ENCODE results near the gene NFKBIB.
"Not testable (repeated sequence)": the region's sequence is repeated elsewhere in the genome, so short reads cannot be mapped to it uniquely, and the experiment has no call there.

Gene NFKBIB

DNA sequence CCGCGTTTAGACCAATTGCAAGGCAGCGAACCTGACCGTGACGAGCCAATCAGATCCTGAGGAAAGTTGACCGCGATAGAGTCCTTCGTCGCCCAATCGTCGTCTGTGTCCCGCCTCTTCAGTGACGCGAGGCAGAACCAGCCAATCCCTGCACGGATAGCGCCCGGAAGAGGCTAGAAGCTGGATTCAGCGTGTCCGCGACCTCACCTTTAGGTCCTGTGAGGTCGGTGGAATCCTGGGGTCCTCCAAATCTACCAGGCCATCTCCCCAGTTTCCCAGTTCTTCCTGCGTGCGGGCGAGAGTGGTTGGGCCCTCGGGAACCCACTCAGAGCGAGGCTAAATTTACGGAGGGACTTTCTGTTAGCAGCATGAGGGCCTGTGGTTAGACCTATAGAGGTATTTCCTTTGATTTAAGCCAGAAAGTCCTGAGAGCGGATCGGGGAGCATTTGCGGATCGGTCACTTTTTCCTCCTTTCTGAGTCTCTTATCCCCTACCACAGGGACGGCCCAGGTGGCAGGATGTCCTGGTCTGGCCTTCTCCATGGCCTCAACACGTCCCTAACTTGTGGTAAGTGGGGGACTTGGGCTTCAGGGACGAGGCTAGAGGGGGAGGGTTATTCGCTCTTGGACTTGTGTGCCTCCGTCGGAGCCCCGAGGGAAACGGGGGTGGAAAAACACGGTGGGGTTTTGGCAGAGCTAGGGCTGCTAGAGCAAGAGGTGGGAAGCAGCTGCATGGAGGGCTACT is 31.2 kb downstream of the NFKBIB start, which contains the start of gene MRPS12:
Gene MRPS12 (plus strand): TSS at position 169 of the 745 bp plus-strand sequence. CDS start 351 bp downstream, at position 520.
- peak; percentile 97 to 98 for DNase-seq

- no peak for DNase-seq
Measured at GRCh38 chr19:38931521-38931793, 31.7 kb downstream of the NFKBIB start.

GRCh38 chr19:38932425-38933179 is 32.8 kb downstream of the NFKBIB start:
- DNase-seq, result peak; percentile 72 to 80

GRCh38 chr19:38933544-38933943 is 33.8 kb downstream of the NFKBIB start:
- DNase-seq, result no peak

DNA sequence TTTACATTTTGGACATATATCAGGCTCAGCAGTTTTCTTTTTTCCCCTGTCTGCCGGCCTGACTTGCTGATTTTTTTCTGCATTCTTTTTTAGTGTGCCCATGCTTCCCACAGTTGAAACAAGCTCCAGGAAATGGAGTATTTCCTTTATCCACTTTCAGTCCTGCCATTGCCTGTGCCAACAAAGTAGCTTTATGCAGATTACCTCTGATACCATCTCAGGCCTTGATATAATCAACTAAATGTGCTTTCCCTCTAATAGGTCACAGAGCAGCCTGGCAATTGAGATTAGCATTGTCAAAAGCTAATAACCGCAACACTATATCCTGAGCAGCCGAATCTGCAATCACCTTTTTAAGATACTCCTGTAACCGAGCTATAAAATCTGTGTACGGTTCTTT is 40.2 kb downstream of the NFKBIB start:
- no peak for DNase-seq

GRCh38 chr19:38941466-38941865 is 41.7 kb downstream of the NFKBIB start:
- DNase-seq, result not testable (repeated sequence)

DNA sequence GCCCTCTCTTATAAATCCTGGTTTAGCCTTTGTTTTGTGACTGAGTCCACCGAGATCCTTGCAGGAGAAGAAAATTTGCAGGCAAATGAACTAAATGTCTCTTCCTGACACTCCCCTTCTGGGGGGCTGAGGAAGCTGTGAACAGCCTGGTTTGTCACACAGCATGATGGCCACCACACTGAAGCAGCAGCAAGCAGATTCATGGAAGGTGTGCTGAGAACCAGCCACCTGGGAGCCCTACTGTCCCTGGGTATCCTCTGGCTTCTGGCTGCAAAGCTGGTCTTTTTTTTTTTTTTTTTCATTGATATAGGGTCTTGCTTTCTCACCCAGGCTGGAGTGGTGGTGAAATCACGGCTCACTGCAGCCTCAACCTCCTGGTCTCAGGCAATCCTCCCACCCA is 42.2 kb downstream of the NFKBIB start:
- no peak for DNase-seq

DNA sequence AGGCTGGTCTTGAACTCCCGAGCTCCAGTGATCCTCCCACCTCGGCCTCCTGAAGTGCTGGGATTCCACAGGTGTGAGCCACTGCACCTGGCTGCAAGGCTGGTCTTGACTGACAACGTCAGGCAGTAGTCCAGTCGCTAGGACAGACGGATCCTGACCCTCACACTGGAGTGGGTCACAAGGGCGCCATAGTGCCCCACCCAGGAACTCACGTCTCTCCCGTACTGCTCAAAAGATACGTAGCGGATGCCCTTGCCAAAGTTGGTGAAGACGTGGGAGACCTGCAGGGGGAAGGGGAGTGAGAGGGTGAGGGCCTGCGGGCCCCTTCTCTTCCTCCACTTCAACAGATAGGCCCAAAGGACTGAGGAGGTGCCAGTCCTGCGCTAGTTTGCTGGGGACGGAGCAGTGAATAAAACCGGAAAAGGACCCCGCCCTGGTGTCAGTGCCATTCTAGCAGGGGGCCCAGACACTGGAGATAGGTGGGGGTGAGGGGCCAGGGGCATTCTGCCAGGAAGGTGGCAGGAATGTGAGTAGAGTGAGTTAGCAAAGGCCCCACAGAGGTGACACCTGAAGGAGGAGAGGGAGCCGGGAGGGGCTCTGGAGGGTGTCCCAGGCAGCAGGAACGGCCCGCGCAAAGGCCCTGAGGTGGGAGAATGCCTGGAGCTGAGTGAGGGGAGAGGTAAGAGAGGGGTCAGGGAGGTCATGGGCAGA is 42.9 kb downstream of the NFKBIB start:
- DNase-seq, result no peak

DNA sequence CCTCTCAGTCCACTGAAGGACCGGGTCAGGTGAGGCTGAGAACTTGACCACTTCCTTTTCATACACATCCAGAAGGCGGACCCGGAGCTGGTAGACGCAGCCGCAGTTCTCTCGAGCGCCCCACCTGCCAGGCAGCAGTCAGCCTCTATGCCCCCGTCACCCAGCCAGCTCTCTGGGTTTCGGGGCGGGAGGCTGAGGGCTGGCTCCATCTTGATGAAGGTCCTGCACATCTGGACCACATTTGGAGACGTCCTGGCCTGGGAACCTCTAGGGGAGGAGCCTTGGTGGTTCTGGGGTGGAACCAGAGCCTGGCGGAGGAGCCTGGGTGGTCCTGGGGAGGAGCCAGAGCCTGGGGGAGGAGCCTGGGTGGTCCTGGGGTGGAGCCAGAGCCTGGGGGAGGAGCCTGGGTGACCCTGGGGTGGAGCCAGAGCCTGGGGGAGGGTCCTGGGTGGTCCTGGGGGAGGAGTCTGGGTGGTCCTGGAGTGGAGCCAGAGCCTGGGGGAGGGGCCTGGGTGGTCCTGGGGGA is 45.3 kb downstream of the NFKBIB start:
- no peak for DNase-seq

GRCh38 chr19:38945562-38946228 is 45.9 kb downstream of the NFKBIB start:
- DNase-seq, result no peak

DNA sequence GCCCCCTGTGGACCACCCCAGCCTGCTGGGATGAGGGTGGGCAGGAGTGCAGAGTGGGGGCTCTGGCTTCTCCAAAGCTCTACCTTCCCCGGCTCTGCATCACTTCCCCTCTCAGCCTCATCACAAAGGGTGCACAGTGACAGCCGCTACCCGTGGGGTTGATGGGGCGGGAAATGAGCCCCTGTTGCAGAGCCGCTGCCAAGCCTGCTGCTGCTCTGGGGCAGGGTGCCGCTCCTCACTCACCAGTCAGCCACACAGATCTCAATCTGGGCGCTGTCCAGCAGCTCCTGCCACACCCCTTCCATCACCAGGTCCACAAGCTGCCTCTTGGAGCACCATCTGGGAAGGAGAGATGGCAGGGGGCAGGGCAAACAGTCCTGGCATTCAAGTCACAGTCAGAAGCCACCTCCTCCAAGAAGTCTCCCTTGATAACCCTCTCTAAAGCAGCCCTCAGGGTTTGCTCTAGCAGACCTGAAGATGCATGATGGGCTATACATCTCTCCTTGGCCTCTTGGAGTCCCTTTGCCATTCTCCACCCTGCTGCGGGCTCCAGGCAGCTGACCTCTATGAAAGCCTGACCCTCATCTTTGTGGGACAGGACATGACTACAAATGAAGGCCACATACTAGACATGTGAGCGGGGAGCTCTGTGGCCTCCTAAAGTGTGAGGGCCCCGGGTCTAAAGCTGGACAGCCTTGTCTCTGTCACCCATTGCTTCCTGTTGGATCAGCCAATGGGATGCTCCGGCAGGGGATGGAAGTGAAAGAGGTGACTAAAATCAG is 46.7 kb downstream of the NFKBIB start:
- no peak for DNase-seq

- DNase-seq, result no peak
Measured at GRCh38 chr19:38949580-38950367, 50.0 kb downstream of the NFKBIB start.

GRCh38 chr19:38951187-38951586 is 51.4 kb downstream of the NFKBIB start:
- no peak for DNase-seq

- peak; percentile 73 to 86 for DNase-seq
Measured at GRCh38 chr19:38952395-38953165, 52.8 kb downstream of the NFKBIB start.

GRCh38 chr19:38953677-38954076 is 53.9 kb downstream of the NFKBIB start:
- DNase-seq, result no peak

- no peak for DNase-seq
Measured at GRCh38 chr19:38956264-38956663, 56.5 kb downstream of the NFKBIB start.

DNA sequence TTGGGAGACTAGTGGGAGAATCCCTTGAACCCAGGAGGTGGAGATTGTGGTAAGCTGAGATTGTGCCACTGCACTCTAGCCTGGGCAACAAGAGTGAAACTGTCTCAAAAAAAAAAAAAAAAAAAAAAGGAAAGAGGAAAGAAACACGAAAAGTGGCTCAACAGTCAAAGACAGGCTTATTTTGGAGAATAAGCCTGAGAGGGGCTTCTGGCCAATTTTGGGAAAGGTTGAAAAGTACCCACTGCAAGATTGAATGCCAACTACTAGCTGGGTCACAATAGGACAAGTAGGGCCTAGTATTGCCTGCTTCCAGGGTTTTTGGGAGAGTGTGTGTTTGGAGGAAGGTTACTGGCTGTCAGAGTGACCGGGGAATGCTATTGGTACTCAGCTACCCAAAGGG is 58.5 kb downstream of the NFKBIB start:
- DNase-seq, result no peak

Measured in Kasumi-1 (cell line).